Measurements from ENCODE around the gene MAP3K4.

The MAP3K4 gene

GRCh38 chr6:161008245-161008644, 16.7 kb downstream of the MAP3K4 start:
- no peak for DNase-seq (ENCODE audit: low read depth)

- DNase-seq (ENCODE audit: low read depth): no peak
These were observed 18.4 kb downstream of the MAP3K4 start for GRCh38 chr6:161009991-161010390.

- no peak for DNase-seq (ENCODE audit: low read depth)
These were observed 18.8 kb downstream of the MAP3K4 start for GRCh38 chr6:161010418-161010817.

GRCh38 chr6:161011492-161012480, 20.2 kb downstream of the MAP3K4 start:
- no peak for DNase-seq (ENCODE audit: low read depth)

DNA sequence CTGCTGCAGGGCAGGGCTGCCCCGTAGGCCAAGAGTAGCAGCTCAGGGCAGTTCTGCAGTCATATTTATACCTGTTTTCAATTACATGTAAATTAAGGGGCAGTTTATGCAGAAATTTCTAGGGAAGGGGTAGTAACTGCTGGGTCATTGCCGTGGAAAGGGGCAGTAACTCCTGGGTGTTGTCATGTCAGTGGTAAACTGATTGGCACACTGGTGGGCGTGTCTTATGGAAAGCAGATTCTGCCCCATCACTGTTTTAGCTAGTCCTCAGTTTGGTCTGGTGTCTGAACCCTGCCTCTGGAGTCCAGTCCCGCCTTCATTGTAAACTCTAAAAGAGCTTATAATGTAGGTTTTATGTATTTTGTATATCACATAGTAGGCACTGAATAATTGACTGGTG, 22.1 kb downstream of the MAP3K4 start:
- DNase-seq (ENCODE audit: low read depth): no peak

DNA sequence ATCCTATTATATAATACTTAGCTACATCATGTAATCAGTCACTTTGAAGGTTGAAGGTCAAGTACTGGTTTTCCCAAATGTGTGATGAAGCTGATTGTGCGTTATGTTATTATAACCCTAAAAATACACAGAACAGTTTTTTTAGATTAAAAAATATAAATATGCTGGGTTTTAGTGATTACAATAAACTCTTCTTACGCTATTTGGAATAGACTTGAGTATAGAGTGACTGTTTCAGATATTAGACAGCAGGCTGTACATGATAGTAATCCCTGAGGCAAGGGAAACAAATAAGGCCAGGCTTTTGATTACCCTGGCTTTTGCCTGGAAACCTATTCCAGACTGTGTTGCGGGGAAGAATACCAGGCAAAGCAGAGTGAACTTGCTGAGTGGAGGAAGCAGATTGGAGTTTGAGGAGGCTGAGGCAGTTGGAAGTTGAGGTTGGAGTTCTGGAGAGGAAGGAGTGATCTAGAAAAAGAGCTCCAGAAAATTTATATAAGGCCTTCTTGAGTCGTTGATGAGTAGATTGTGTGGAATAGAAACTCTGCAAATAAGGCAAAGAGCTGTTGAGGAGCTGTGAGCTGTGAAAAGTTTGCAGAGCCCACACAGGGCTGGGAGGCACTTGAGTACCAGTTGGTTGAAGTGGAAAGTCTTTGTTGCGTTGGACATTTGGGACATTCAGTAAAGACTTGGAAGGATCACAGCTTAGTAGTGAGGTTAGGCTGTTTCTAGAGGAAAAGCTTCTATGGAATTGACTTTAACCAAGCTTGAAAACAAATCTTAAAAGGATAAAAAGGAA, 26.4 kb downstream of the MAP3K4 start:
- DNase-seq (ENCODE audit: low read depth): no peak

DNA sequence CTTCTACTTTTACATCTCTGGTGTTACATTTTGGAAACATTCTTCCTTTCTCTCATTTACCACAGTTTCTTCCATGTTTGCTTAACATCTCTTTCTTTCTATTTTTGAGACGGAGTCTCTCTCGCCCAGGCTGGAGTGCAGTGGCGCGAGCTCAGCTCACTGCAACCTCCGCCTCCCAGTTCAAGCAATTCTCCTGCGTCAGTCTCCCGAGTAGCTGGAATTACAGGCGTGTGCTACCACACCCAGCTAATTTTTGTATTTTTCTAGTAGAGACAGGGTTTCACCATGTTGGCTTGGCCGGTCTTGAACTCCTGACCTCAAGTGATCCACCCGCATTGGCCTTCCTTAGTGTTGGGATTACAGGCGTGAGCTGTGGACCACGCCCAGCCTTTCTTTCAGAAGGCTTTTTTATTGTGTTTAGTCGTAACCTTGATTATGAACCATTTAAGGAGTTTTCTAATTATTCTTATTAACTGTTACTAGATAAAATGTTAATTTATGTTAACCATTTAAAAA, 27.8 kb downstream of the MAP3K4 start:
- no peak for DNase-seq (ENCODE audit: low read depth)

DNA sequence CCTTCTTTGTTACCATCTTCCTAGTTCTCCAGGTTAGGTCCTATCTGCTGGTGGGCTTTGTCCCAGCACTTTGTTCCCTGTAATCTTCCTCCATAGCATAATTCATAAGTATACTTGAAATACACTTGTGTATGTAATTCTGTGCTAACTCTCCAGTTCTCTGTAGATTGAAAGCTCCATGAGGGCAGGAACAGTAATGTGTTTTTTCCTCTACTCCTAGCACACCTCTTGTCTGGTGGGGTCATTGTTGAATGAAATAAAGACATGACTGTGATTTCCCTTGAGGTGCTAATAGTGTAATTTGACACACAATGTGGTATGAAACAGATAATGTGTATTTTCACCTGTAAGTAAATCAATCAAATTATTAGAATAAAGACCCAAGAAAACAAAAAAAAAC, 30.0 kb downstream of the MAP3K4 start:
- no peak for DNase-seq (ENCODE audit: low read depth)

DNA sequence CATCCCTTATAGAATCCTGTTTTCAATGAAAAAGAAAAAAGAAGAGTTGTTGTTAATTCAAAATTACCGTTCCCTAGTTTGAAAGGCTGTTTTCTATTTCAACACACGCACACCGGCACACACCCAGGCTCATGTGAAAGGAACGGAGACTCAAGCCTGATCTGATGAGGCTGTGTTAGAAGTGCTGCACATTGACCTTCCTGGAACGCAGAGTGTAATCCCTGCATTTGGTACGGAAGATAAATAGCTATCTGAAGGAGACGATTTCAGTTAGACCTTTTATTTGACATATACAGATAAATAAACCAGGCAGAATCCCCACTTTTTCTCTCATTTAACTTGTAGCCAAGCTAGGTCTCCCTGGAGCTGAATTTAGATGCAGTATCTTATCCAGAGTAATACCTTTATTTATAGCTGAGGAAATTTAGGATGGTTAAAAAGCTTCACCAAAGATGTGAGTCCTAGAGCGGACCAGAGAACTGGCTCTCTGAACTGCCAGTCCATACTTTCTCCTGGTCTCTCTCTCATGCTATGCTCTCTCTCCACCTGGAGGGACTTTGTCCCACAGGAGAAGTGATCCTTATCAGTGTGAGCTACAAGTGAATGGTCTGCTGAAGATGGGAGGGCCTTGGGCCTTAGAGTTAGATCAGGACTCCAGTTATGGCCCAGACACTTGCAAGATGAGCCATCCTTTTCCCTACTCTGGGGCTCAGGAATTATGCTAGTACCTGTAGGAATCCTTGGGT, 30.6 kb downstream of the MAP3K4 start:
- no peak for DNase-seq (ENCODE audit: low read depth)

DNA sequence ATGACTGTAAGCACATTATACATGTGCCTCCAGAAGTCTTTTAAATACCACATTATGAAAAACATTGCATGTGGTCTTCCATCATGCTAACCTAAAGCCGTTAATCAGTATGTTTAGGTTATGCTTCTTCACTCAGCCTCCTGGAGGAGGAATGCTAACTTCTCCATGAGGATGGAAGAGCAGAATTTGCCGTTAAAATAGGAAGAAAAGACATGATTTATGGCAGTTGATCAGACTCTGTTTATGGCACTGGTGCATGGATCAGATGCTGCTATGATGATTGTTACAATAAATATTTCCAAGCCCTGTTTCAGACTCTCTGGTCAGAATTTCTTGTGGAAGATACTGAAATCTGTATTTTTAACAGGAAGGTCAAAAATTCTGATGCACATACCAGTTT, 31.7 kb downstream of the MAP3K4 start:
- DNase-seq (ENCODE audit: low read depth): no peak

GRCh38 chr6:161024364-161024920, 32.9 kb downstream of the MAP3K4 start:
- no peak for DNase-seq (ENCODE audit: low read depth)

DNA sequence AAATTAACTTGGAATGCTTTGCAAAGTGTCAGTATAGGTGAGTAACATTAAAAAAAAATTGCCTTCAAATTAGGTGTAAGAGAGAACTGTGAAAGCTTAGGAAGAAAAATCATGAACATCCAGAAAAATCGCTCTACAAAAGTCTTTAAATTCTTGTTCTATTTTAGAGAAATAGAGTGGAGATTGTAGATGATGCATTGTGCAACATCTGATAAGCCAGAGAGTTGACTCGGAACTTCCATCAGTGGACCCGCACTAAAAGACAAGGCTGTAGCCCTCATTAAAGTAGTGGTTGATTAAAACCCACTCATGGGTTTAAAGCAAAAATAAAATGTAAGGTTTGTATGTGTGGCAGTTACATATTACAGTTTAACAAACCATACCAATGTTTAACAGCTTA, 35.8 kb downstream of the MAP3K4 start:
- no peak for DNase-seq (ENCODE audit: low read depth)

- DNase-seq (ENCODE audit: low read depth): no peak
These were observed 37.7 kb downstream of the MAP3K4 start for GRCh38 chr6:161029195-161029809.

- DNase-seq (ENCODE audit: low read depth): no peak
These were observed 40.3 kb downstream of the MAP3K4 start for GRCh38 chr6:161031721-161032495.

GRCh38 chr6:161033667-161034066, 42.1 kb downstream of the MAP3K4 start:
- no peak for DNase-seq (ENCODE audit: low read depth)

DNA sequence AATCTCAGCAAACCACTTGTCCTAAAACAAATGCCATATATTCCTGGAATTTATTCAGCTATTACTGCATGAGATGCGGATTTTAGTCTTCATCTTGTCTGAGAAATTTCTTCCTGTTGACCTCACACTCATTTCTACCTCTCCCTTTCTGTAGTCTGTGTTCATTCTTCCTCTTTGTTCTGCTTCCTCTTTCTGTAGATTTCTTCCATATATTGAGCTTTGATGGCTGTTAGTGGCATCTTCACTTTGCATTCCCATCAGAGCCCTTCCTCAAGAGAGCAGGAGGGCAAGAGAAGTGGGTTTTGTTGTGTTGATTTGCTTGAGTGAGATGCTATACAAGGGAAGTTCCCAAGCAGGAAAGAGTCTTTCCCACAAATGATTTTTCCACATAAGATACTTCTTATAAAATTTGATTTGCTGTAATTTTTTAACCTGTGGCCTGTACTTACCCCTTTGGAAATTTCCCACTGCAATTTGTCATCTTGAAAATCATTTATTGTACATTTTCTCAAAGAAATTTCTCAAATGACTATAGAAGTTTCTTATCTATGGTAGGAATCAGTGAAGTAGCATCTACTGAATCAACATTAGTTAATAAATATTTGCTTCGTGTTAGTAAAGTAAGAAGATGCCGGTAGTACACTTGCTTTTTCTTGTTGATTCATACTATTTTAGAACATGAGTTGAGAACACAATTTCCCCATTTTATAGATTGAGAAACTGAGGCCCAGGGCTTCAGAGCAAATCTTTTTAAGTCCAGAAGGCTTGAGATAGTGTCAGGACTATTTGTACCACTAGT, 43.8 kb downstream of the MAP3K4 start:
- no peak for DNase-seq (ENCODE audit: low read depth)

- DNase-seq (ENCODE audit: low read depth): no peak
These were observed 44.4 kb downstream of the MAP3K4 start for GRCh38 chr6:161035981-161036263.

DNA sequence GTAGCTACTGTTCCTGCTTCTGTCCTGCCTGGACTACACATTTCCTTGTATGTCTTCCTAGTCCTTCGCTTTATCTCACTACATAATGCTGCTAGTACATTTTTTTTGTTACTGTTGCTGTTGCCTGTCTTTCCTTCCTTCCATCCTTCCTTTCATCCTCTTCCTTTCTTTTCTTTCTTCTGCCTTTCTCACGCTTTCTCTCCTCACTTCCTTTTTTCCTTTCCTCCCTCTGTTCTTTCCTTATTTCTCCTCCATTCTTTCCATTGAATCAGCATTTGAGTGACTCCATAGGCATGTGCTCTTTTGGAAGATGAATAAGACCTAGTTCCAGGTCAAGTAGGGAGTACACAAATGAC, 46.3 kb downstream of the MAP3K4 start:
- DNase-seq (ENCODE audit: low read depth): no peak

DNA sequence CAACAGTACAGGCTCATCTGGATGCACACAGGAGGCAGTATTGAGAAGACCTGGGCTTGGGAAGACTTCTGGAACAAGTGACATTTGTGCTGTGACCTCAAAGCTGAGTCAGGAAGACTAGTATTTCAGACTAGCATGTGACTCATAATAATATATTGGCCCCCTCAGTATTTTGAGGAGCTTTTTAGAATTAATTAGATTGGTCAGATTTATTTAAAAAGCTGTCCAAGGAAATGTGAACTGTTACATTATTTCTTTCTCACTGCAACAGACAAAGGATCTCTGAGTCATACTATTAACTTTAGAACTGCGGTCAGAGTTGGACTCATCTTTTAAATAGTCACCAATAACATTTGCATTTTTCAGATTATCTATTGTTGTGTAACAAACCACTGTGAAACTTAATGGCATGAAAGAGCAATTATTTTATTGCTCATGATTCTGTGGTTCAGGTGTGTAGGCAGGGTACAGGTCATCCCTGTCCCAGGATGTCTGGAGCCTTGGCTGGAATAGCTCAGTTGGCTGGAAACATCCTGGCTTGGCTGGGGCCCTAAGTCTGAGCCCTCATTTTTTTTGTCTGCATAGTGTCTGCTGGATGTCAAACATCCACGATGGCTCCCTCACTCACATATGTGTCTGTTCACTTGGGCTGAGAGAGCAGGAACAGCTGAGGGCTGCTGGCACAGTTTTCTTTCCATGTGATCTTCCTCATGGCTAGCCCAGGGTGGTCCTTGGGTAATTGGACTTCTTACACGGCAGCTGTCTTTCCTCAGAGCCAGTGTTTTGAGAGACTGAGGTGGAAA, 46.9 kb downstream of the MAP3K4 start:
- DNase-seq (ENCODE audit: low read depth): no peak

Measured in activated T-cell treated with anti-CD3 and anti-CD28 coated beads for 1 hour (primary cell).